ENCODE measurements around the gene PAM16.
A peak's percentile ranks its signal among the peaks of the same experiment; 100 is the strongest.

The PAM16 gene

DNA sequence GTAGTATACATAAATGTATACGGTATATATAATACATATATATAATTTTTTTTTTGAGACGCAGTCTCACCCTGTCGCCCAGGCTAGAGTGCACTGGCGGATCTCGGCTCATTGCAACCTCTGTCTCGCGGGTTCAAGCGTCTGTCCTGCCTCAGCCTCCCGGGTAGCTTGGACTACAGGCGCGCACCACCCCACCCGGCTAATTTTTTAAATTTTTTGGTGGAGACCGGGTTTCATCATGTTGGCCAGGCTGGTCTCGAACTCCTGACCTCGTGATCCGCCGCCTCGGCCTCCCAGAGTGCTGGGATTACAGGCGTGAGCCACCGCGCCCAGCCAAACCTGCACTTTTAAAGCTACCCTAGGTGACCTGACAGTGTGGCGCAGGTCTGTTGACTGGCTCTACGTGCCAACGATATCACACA, 745 bp downstream of the PAM16 start:
- H3K4me3 ChIP-seq, result peak overlapping the region; percentile 79 to 90
- DNase-seq, result no peak
- peaks cover 0 to 38% (median 28%) of the 10 kb centered on the region in 4 donors for H3K4me1 ChIP-seq
- H3K27ac ChIP-seq, result peak overlapping the region; percentile 82 to 87
- H3K36me3 ChIP-seq, result peaks cover 0 to 21% (median 0%) of the 10 kb centered on the region in 3 donors
- H3K9me3 ChIP-seq, result no peaks in the 10 kb centered on the region
- intact Hi-C loops (cut with DNase I; ENCODE audit: low total_unique reads), result no loop called here
- no peaks in the 10 kb centered on the region for H3K27me3 ChIP-seq
- TF ChIP-seq, protein P1, sequence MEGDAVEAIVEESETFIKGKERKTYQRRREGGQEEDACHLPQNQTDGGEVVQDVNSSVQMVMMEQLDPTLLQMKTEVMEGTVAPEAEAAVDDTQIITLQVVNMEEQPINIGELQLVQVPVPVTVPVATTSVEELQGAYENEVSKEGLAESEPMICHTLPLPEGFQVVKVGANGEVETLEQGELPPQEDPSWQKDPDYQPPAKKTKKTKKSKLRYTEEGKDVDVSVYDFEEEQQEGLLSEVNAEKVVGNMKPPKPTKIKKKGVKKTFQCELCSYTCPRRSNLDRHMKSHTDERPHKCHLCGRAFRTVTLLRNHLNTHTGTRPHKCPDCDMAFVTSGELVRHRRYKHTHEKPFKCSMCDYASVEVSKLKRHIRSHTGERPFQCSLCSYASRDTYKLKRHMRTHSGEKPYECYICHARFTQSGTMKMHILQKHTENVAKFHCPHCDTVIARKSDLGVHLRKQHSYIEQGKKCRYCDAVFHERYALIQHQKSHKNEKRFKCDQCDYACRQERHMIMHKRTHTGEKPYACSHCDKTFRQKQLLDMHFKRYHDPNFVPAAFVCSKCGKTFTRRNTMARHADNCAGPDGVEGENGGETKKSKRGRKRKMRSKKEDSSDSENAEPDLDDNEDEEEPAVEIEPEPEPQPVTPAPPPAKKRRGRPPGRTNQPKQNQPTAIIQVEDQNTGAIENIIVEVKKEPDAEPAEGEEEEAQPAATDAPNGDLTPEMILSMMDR (IDR thresholded peaks at IDR 0.05), result no peak

DNA sequence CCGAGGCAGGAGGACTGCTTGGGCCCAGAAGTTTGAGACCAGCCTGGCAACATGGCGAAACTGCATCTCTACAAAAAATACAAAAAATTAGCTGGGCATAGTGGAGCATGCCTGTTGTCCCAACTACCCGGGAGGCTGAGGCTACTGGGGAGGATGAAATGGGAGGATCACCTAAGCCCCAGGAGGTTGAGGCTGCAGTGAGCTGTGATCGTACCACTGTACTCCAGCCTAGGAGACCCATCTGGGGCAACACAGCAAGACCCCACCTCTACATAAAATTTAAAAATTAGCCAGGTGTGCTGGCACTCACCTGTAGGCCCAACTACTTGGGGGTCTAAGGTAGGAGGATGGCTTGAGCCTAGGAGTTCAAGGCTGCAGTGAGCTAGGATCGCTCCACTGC, 1.8 kb downstream of the PAM16 start:
- Histone ChIP-seq H3K36me3 (peaks cover 0 to 12% (median 0%) of the 10 kb centered on the region in 3 donors), H3K27me3 (no peaks in the 10 kb centered on the region), H3K9me3 (no peaks in the 10 kb centered on the region), H3K4me1 (peaks cover 0 to 38% (median 28%) of the 10 kb centered on the region in 4 donors), H3K27ac (no peak overlapping the region), H3K4me3 (no peak overlapping the region)
- no peak for DNase-seq
- TF ChIP-seq, protein P1 (IDR thresholded peaks at IDR 0.05), result no peak
- intact Hi-C loops (cut with DNase I; ENCODE audit: low total_unique reads), result no loop called here

DNA sequence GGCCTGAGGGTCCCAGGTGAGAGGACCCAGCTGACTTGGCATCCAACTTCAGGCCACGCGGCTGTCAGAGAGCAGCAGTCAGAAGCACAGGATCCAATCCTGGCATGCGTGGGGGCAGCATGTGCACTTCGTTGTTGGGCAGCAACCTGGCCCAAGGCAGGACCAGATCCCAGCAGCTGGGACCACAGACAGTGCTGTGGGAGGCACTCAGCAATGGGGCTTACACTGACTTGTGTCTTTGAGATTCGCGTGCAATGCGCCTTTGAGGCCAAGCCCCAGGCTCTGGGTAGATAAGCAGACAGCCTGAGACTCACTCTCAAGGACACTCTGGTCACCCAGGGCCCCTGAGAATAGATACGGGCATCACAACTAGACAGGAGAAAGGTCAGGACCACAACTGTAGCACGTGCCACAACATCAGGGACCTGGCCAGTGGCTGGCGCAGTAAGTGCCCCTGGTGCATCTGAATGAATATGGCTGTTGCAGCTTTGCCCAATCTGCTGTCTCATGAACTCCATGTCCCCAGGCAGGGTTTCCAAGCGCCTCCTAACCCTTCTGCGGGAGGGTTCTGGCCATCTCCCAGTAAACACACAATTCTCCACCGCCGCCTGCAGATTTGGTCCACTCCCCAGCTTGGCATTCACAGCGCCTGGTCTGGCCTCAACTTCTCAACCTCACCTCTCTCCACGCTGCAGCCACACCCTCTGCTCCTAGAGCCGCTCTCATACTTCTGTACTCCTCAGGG, 3.2 kb downstream of the PAM16 start:
- intact Hi-C loops (cut with DNase I; ENCODE audit: low total_unique reads), result no loop called here
- H3K27me3 ChIP-seq, result no peaks in the 10 kb centered on the region
- H3K27ac ChIP-seq, result peak overlapping the region; percentile 5 to 32
- DNase-seq, result no peak
- TF ChIP-seq, protein P1 (IDR thresholded peaks at IDR 0.05), result no peak
- H3K9me3 ChIP-seq, result no peaks in the 10 kb centered on the region
- peaks cover 0 to 11% (median 0%) of the 10 kb centered on the region in 3 donors for H3K36me3 ChIP-seq
- H3K4me1 ChIP-seq, result peaks cover 0 to 38% (median 28%) of the 10 kb centered on the region in 4 donors
- H3K4me3 ChIP-seq, result no peak overlapping the region

- Histone ChIP-seq H3K9me3 (no peaks in the 10 kb centered on the region), H3K4me3 (no peak overlapping the region), H3K36me3 (peaks cover 0 to 14% (median 0%) of the 10 kb centered on the region in 3 donors), H3K27me3 (no peaks in the 10 kb centered on the region), H3K27ac (peak overlapping the region; percentile 5 to 32), H3K4me1 (peaks cover 0 to 38% (median 28%) of the 10 kb centered on the region in 4 donors)
- no peak for DNase-seq
- TF ChIP-seq, protein P1 (IDR thresholded peaks at IDR 0.05), result no peak
- intact Hi-C loops (cut with DNase I; ENCODE audit: low total_unique reads), result no loop called here
These were observed 4.1 kb downstream of the PAM16 start for GRCh38 chr16:4347010-4347409.

- Histone ChIP-seq H3K4me1 (peaks cover 0 to 32% (median 22%) of the 10 kb centered on the region in 4 donors), H3K36me3 (peaks cover 0 to 20% (median 3%) of the 10 kb centered on the region in 3 donors), H3K9me3 (no peaks in the 10 kb centered on the region), H3K27me3 (no peaks in the 10 kb centered on the region), H3K4me3 (no peak overlapping the region), H3K27ac (peak overlapping the region in 1 of 2 donors; percentile 32)
- intact Hi-C loops (cut with DNase I; ENCODE audit: low total_unique reads), result no loop called here
- TF ChIP-seq, protein P1 (IDR thresholded peaks at IDR 0.05), result no peak
- DNase-seq, result no peak
These were observed 5.0 kb downstream of the PAM16 start for GRCh38 chr16:4345836-4346781.
